Neural progenitor cell (in vitro differentiated cells): Measurements from ENCODE around the gene SYF2. TPM values are rescaled to one million over a fixed set of nuclear protein-coding genes. Genes with fewer than 3 reads are reported as not detected.
"Not testable (repeated sequence)": the region's sequence is repeated elsewhere in the genome, so short reads cannot be mapped to it uniquely, and the experiment has no call there.

Experiments
- DNase-seq: peaks from one replicate; pipeline ENCODE4 v3.0.0-alpha.2; 2016; ENCODE audit warnings: low spot score
- H2AFZ ChIP-seq: fragments of 200-600 bp; sonication (generic); replicated peaks from 2 replicates; pipeline ENCODE4 v1.6.1; 2016; ENCODE audit warnings: antibody characterized with exemption
- H3F3A ChIP-seq: fragments of 200-600 bp; sonication (generic); 2 replicates; pipeline ENCODE4 v1.6.1; 2016; ENCODE audit warnings: antibody characterized with exemption, low read depth
- H3K27ac ChIP-seq: fragments of 200-600 bp; sonication (generic); 2 replicates; pipeline ENCODE4 v1.5.1; 2016; ENCODE audit warnings: mild to moderate bottlenecking
- H3K27me3 ChIP-seq: fragments of 200-600 bp; sonication (generic); 2 replicates; pipeline ENCODE4 v1.6.1; 2016; ENCODE audit warnings: mild to moderate bottlenecking, moderate library complexity
- H3K36me3 ChIP-seq: fragments of 200-600 bp; sonication (generic); 2 replicates; pipeline ENCODE4 v1.5.1; 2016
- H3K4me1 ChIP-seq: fragments of 200-600 bp; sonication (generic); 2 replicates; pipeline ENCODE4 v1.6.1; 2016; ENCODE audit warnings: mixed run types
- H3K4me2 ChIP-seq: fragments of 200-600 bp; sonication (generic); 2 replicates; pipeline ENCODE4 v1.6.1; 2016
- H3K4me3 ChIP-seq: fragments of 200-600 bp; sonication (generic); 2 replicates; pipeline ENCODE4 v1.5.1; 2016
- H3K79me2 ChIP-seq: fragments of 200-600 bp; sonication (generic); 2 replicates; pipeline ENCODE4 v1.6.1; 2016; ENCODE audit warnings: low read depth
- H3K9ac ChIP-seq: fragments of 200-600 bp; sonication (generic); 2 replicates; pipeline ENCODE4 v1.6.1; 2016
- H3K9me3 ChIP-seq: fragments of 200-600 bp; sonication (generic); 2 replicates; pipeline ENCODE4 v1.5.1; 2016; ENCODE audit warnings: low read depth
- H4K20me1 ChIP-seq: fragments of 200-600 bp; sonication (generic); 2 replicates; pipeline ENCODE4 v1.6.1; 2016; ENCODE audit warnings: low read depth
- H3K27ac Mint-ChIP-seq: 3 replicates; pipeline ENCODE4 v1.8.0; 2021; ENCODE audit warnings: mixed read lengths
- H3K27me3 Mint-ChIP-seq: 2 replicates; pipeline ENCODE4 v1.8.0; 2022; ENCODE audit warnings: low read depth, mild to moderate bottlenecking, inconsistent platforms, moderate library complexity, mixed read lengths; ENCODE audit not compliant: insufficient read depth
- H3K36me3 Mint-ChIP-seq: 3 replicates; pipeline ENCODE4 v1.8.0; 2021; ENCODE audit warnings: mixed read lengths
- H3K4me1 Mint-ChIP-seq: 3 replicates; pipeline ENCODE4 v1.8.0; 2021; ENCODE audit warnings: mixed read lengths
- H3K4me3 Mint-ChIP-seq: 3 replicates; pipeline ENCODE4 v1.8.0; 2021; ENCODE audit warnings: mild to moderate bottlenecking, moderate library complexity, mixed read lengths
- H3K9me3 Mint-ChIP-seq: 3 replicates; pipeline ENCODE4 v1.8.0; 2020; ENCODE audit warnings: mixed read lengths
- EZH2 ChIP-seq: fragments of 200-600 bp; sonication (generic); IDR thresholded peaks from 2 replicates; pipeline ENCODE4 v1.6.1; 2017; ENCODE audit warnings: antibody characterized with exemption, mild to moderate bottlenecking, moderate library complexity
- total RNA-seq: library from RNA; depleted of rRNA; stranded (reverse); fragments of >200 nt; gene quantifications from 2 replicates; pipeline ENCODE4 v1.2.3, GENCODE V29; 2015; ENCODE audit warnings: low replicate concordance
- TF ChIP-seq, protein P1 (sequence below): fragments of 200-600 bp; sonication (generic); IDR thresholded peaks from 2 replicates; pipeline ENCODE4 v1.5.1; 2017; ENCODE audit warnings: antibody characterized with exemption, mild to moderate bottlenecking

Gene SYF2
- total RNA-seq, result 62.5 and 114 TPM in 2 replicates

DNA sequence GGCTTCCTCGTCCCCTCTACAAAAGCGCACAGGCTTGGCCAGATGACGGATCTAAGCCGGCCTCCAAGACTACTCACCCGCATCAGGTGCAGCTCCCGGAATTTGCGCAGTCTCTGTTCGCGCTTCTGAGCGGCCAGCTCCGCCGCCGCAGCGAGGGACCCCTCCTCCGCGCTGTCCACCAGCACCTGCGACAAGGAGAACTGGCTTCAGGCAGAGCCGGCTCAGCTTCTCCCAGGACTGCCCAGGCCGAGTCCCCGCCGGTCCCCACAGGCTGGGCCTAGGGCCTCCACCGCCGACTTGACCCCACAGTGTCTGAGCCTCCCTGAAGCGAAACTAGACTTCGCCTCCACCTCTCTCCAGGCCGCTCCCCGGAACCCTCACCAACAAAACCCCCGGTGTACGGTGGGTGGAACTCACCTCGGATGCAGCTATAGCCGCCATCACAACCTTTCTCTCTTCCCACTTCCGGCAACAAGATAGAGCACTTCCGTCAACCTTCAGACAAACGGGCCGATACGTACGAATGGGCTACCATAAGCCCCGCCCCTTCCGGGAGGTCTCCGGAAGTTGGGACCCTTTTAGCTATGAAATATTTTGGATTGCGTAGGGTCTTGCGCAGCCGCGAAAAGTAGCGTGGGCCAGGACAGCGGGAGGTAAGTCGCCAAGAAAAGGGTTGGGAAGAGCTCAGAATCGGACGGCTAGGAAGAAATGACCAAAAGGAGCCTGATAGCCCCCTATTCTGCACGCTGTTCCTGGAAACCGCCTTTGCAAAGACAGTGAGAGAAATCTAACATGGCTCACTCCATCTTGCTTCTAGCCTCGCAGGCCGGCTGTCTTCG lies at the start of gene SYF2:
Gene SYF2, minus strand, starts transcription at position 476 of the 839 bp plus-strand sequence. Its CDS starts 35 bp downstream, at position 441.
- Histone ChIP-seq H3K4me2 (peak within 1 kb of the TSS; percentile 99), H2AFZ (peak within 1 kb of the TSS; percentile 79), H3K79me2 (peaks cover 70% of the 10 kb centered on the region), H4K20me1 (peaks cover 3% of the 10 kb centered on the region), H3K4me1 (peaks cover 10% of the 10 kb centered on the region), H3K36me3 (peaks cover 3% of the 10 kb centered on the region), H3F3A (peaks cover 18% of the 10 kb centered on the region), H3K9me3 (no peaks in the 10 kb centered on the region), H3K27ac (peak within 1 kb of the TSS; percentile 43), H3K9ac (peak within 1 kb of the TSS; percentile 81), H3K4me3 (peak within 1 kb of the TSS; percentile 88), H3K27me3 (no peaks in the 10 kb centered on the region)
- TF ChIP-seq EZH2, result peak; percentile 24
- TF ChIP-seq, protein P1, sequence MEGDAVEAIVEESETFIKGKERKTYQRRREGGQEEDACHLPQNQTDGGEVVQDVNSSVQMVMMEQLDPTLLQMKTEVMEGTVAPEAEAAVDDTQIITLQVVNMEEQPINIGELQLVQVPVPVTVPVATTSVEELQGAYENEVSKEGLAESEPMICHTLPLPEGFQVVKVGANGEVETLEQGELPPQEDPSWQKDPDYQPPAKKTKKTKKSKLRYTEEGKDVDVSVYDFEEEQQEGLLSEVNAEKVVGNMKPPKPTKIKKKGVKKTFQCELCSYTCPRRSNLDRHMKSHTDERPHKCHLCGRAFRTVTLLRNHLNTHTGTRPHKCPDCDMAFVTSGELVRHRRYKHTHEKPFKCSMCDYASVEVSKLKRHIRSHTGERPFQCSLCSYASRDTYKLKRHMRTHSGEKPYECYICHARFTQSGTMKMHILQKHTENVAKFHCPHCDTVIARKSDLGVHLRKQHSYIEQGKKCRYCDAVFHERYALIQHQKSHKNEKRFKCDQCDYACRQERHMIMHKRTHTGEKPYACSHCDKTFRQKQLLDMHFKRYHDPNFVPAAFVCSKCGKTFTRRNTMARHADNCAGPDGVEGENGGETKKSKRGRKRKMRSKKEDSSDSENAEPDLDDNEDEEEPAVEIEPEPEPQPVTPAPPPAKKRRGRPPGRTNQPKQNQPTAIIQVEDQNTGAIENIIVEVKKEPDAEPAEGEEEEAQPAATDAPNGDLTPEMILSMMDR, result no peak
- DNase-seq, result peak; percentile 95
- Mint-ChIP-seq H3K4me1 (peaks cover 12% of the 10 kb centered on the region), H3K4me3 (no peak within 1 kb of the TSS), H3K9me3 (no peaks in the 10 kb centered on the region), H3K36me3 (peaks cover 7% of the 10 kb centered on the region), H3K27me3 (no peaks in the 10 kb centered on the region), H3K27ac (peak within 1 kb of the TSS; percentile 97)

DNA sequence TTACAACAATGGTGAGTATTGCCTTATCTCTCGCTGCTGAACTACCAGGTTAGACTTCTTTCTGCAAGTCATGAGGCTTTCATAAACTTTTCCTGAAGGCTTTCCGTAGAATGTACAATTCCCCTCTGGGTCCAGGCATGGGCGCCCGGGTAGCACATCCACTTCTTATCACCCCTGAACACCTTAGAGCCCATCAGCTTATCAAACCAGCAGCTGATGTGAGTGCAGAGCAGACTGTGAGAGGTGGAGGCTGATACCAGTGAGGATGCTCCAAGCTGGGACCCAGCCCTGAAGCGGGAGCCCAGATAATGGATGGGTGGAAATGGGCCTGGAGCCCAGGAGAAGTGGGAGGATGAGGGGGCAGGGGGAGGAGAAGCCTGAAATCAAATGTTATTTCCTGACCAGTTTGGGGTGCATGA lies 47.4 kb upstream of the SYF2 start:
- H3K4me3 ChIP-seq, H3K27ac Mint-ChIP-seq, H3K4me1 Mint-ChIP-seq, H3K36me3 Mint-ChIP-seq, H3K9ac ChIP-seq, H4K20me1 ChIP-seq, H3K79me2 ChIP-seq, DNase-seq, H3K4me2 ChIP-seq, H3K9me3 Mint-ChIP-seq, H3K27me3 ChIP-seq, H3K9me3 ChIP-seq, H2AFZ ChIP-seq, H3K27ac ChIP-seq, H3K36me3 ChIP-seq, H3K4me1 ChIP-seq, H3K27me3 Mint-ChIP-seq, H3F3A ChIP-seq, H3K4me3 Mint-ChIP-seq: not testable (repeated sequence)

DNA sequence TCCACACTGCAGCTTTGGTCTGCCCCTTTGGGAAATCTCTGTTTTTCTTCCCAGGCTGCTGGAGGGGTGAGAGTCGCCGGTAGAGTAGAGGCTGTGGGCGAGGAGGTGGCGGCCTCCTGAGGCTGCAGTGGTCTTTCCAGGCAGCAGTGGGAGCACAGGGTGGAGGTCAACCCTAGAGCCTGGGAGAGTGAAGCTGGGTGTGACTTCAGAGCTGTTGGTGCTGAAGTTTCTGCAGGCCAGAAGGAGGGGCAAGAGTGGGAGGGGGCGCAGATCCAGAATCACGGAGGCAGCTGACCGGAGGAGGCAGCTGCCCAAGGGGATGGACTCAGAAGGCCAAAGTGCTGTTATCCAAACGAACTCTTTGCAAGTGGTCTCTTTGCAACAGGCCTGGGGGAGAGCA lies 46.5 kb upstream of the SYF2 start:
- not testable (repeated sequence) for H3K27me3 ChIP-seq, H3K4me1 ChIP-seq, H3K27me3 Mint-ChIP-seq, H4K20me1 ChIP-seq, DNase-seq, H3K9ac ChIP-seq, H3K36me3 Mint-ChIP-seq, H3K79me2 ChIP-seq, H3K4me3 Mint-ChIP-seq, H3K9me3 ChIP-seq, H3K27ac Mint-ChIP-seq, H3K9me3 Mint-ChIP-seq, H3K4me2 ChIP-seq, H3F3A ChIP-seq, H2AFZ ChIP-seq, H3K4me3 ChIP-seq, H3K4me1 Mint-ChIP-seq, H3K27ac ChIP-seq, H3K36me3 ChIP-seq

DNA sequence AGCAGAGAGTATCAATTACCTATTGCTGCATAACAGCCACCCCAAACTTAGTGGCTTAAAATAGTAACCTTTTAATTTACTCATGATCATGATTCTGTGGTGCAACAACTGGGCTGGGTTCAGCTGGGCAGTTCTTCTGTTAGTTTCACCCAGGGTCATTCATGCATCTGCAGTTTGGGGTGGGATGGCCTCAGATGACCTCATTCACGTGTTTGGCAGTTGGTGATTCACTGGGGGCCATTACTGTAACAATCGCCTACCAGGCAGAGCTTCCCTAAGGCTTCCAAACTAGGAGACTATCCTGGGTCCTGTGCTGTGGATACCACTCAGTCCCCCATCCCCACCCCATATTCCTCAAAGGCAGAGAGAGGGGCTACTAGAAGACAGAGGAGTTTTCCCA lies 46.1 kb upstream of the SYF2 start:
- not testable (repeated sequence) for H3K4me1 ChIP-seq, H3K4me3 Mint-ChIP-seq, H3K27ac ChIP-seq, H3K79me2 ChIP-seq, H3K9me3 Mint-ChIP-seq, H3K27me3 ChIP-seq, H3K36me3 Mint-ChIP-seq, DNase-seq, H3F3A ChIP-seq, H3K27ac Mint-ChIP-seq, H2AFZ ChIP-seq, H3K9me3 ChIP-seq, H3K36me3 ChIP-seq, H4K20me1 ChIP-seq, H3K4me3 ChIP-seq, H3K4me2 ChIP-seq, H3K4me1 Mint-ChIP-seq, H3K9ac ChIP-seq, H3K27me3 Mint-ChIP-seq

DNA sequence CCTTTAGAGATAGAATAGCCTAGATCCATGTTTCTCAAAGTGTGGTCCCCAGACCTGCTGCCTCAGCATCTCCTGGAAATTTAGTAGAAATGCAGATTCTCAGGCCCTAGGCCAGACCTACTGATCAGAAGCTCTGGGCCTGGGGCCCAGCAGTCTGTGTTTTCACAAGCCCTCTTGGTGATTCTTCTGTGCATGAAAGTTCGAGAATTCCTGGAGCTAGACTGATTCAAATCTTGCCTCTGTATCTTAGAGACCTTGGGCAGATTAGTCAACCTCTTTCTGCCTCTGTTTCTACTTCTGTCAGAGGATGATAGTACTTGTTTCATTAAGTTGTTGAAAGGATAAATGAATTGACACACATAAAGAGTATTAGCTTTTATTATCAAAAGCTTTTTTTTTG lies 45.0 kb upstream of the SYF2 start:
- not testable (repeated sequence) for H3K27ac ChIP-seq, H3K36me3 ChIP-seq, H3K4me1 ChIP-seq, H4K20me1 ChIP-seq, H3K4me3 Mint-ChIP-seq, H2AFZ ChIP-seq, H3K4me2 ChIP-seq, H3K79me2 ChIP-seq, H3K9me3 ChIP-seq, H3F3A ChIP-seq, H3K27me3 ChIP-seq, H3K36me3 Mint-ChIP-seq, DNase-seq, H3K27ac Mint-ChIP-seq, H3K27me3 Mint-ChIP-seq, H3K9me3 Mint-ChIP-seq, H3K4me3 ChIP-seq, H3K4me1 Mint-ChIP-seq, H3K9ac ChIP-seq

DNA sequence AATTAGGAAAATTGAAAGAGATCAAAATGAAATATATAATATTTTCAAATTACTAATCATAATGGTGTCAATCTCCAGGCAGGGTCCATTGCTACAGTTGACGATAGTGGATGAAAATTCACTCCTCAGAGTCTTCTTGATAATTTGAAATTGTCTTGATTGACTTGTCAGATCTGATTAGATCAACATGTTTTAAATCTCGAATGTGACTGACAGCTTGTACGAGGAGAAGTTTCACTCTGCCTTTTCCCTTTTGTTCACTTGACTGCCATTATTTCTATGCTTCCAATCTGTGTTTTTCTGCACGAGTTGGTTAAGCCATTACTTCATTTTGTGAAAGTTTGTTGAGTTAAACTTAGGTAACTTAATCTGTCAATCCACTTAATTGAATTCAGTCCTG lies 43.3 kb upstream of the SYF2 start:
- not testable (repeated sequence) for H3K9me3 ChIP-seq, H3K4me1 ChIP-seq, H3K79me2 ChIP-seq, H3F3A ChIP-seq, H3K4me3 Mint-ChIP-seq, H3K27ac Mint-ChIP-seq, H3K27me3 Mint-ChIP-seq, DNase-seq, H3K36me3 ChIP-seq, H4K20me1 ChIP-seq, H3K4me1 Mint-ChIP-seq, H2AFZ ChIP-seq, H3K4me3 ChIP-seq, H3K27ac ChIP-seq, H3K27me3 ChIP-seq, H3K4me2 ChIP-seq, H3K9ac ChIP-seq, H3K36me3 Mint-ChIP-seq, H3K9me3 Mint-ChIP-seq

DNA sequence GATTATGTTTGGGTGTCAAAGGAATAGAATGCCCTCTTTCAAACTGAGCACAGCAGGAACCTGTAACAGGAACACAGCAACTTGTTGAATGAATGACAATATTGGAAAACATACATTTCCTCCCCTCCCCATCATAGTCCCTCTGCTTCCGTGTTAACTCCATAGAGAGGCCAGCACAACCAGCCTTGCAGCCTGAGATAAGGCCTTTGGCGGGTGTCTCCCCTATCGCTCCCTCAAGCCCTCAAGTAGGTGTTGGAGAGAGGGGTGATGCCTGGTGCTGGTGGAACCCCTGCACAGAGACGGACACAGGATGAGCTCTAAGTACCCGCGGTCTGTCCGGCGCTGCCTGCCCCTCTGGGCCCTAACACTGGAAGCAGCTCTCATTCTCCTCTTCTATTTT lies 39.9 kb upstream of the SYF2 start, which contains the start of gene RHD:
Gene RHD, plus strand, starts transcription at position 272 of the 400 bp plus-strand sequence. Its CDS starts 39 bp downstream, at position 311.
- not testable (repeated sequence) for H3K27ac Mint-ChIP-seq, H3K79me2 ChIP-seq

More for the DNA sequence above, 39.9 kb upstream of the SYF2 start, which contains the start of gene RHD:
- H3K27ac ChIP-seq, DNase-seq, H3K9me3 Mint-ChIP-seq, H2AFZ ChIP-seq, H3K9ac ChIP-seq, H3F3A ChIP-seq, H3K27me3 ChIP-seq, H3K4me3 ChIP-seq, H4K20me1 ChIP-seq, H3K9me3 ChIP-seq, H3K4me1 ChIP-seq, H3K36me3 ChIP-seq, H3K4me3 Mint-ChIP-seq, H3K4me2 ChIP-seq, H3K4me1 Mint-ChIP-seq, H3K36me3 Mint-ChIP-seq, H3K27me3 Mint-ChIP-seq: not testable (repeated sequence)
